H1 (cell line): Measurements from ENCODE around the gene TLK2. TPM values are rescaled to one million over a fixed set of nuclear protein-coding genes. Genes with fewer than 3 reads are reported as not detected.

ENCODE experiments used
- CTCF ChIA-PET: fragments of 300-600 bp; sonication (Branson Sonifier 250); formaldehyde crosslinking; loops from one replicate; lab custom pipeline; 2021; ENCODE audit not compliant: partially characterized antibody; lab: Charles Lee
- POLR2A ChIA-PET: fragments of 300-600 bp; sonication (Branson Sonifier 250); formaldehyde crosslinking; loops from one replicate; lab custom pipeline; 2021; ENCODE audit warnings: inconsistent platforms; ENCODE audit not compliant: partially characterized antibody; lab: Charles Lee
- DNase-seq, 2 experiments: peaks; one replicate each; pipeline versions ENCODE4 v3.0.0 to v3.0.0-alpha.2; 2010 to 2022; ENCODE audit warnings: low spot score in 2 of 2, low read depth in 1 of 2, mixed read lengths in 1 of 2
- FAIRE-seq: peaks from 2 replicates; lab custom pipeline; 2011; peaks lifted over from hg19 to GRCh38; lab: Jason Lieb, UNC
- H2AFZ ChIP-seq: 2 replicates; pipeline ENCODE4 v1.8.1; 2012; ENCODE audit warnings: low read length, inconsistent platforms
- H2AK5ac ChIP-seq: 2 replicates; pipeline ENCODE4 v1.6.1; 2013; ENCODE audit warnings: low read depth, low read length
- H2BK120ac ChIP-seq: replicated peaks from 2 replicates; pipeline ENCODE3; 2013; ENCODE audit warnings: low read depth, low read length, inconsistent platforms
- H2BK12ac ChIP-seq: 2 replicates; pipeline ENCODE4 v1.6.1; 2013; ENCODE audit warnings: low read depth, low read length
- H2BK15ac ChIP-seq: 2 replicates; pipeline ENCODE4 v1.6.1; 2013; ENCODE audit warnings: low read length
- H2BK20ac ChIP-seq: 2 replicates; pipeline ENCODE4 v1.6.1; 2013; ENCODE audit warnings: low read length
- H2BK5ac ChIP-seq: 2 replicates; pipeline ENCODE4 v1.6.1; 2013; ENCODE audit warnings: low read depth, low read length
- H3K14ac ChIP-seq: 2 replicates; pipeline ENCODE4 v1.6.1; 2013; ENCODE audit warnings: inconsistent platforms; ENCODE audit not compliant: insufficient read length
- H3K18ac ChIP-seq: 2 replicates; pipeline ENCODE4 v1.6.1; 2013; ENCODE audit warnings: low read length; ENCODE audit errors: extremely low read depth
- H3K23ac ChIP-seq: 2 replicates; pipeline ENCODE4 v1.6.1; 2013; ENCODE audit warnings: inconsistent platforms; ENCODE audit not compliant: insufficient read length
- H3K23me2 ChIP-seq: 2 replicates; pipeline ENCODE4 v1.6.1; 2013; ENCODE audit warnings: low read depth, low read length
- H3K27ac ChIP-seq: 2 replicates; pipeline ENCODE4 v1.6.1; 2011; ENCODE audit warnings: low read depth, low read length, inconsistent platforms
- H3K27me3 ChIP-seq, 4 experiments: replicated peaks in 1 of 4; 1 replicate in 1 of 4; 2 replicates in 3 of 4; pipeline versions ENCODE4 v1.6.1 to v1.8.1; 2011 to 2013; ENCODE audit warnings: low read length in 3 of 4, mild to moderate bottlenecking in 3 of 4, inconsistent platforms in 2 of 4, mixed read lengths in 2 of 4, moderate library complexity in 1 of 4; ENCODE audit not compliant: control insufficient read depth in 3 of 4, insufficient read depth in 3 of 4; ENCODE audit errors: extremely low read depth in 1 of 4
- H3K36me3 ChIP-seq, 4 experiments: 2 replicates each; pipeline versions ENCODE4 v1.6.1 to v1.8.1; 2011 to 2013; ENCODE audit warnings: mild to moderate bottlenecking in 4 of 4, low read length in 3 of 4, moderate library complexity in 2 of 4, control low read depth in 1 of 4, inconsistent platforms in 1 of 4; ENCODE audit not compliant: insufficient read depth in 4 of 4, control insufficient read depth in 2 of 4
- H3K4ac ChIP-seq: replicated peaks from 2 replicates; pipeline ENCODE3; 2013; ENCODE audit warnings: low read length, low read depth, mixed read lengths, inconsistent platforms; ENCODE audit not compliant: insufficient read length
- H3K4me1 ChIP-seq, 4 experiments: replicated peaks in 1 of 4; 1 replicate in 1 of 4; 2 replicates in 3 of 4; pipeline versions ENCODE4 v1.6.1 to v1.8.1; 2011 to 2013; ENCODE audit warnings: low read length in 3 of 4, inconsistent platforms in 2 of 4, mixed read lengths in 1 of 4; ENCODE audit not compliant: insufficient read depth in 4 of 4, control insufficient read depth in 3 of 4
- H3K4me2 ChIP-seq, 2 experiments: 2 replicates each; pipeline versions ENCODE4 v1.6.1 to v1.8.1; 2011 to 2013; ENCODE audit warnings: low read depth in 2 of 2, low read length in 2 of 2, control low read depth in 1 of 2, inconsistent platforms in 1 of 2, mild to moderate bottlenecking in 1 of 2; ENCODE audit not compliant: insufficient read depth in 1 of 2
- H3K4me3 ChIP-seq, 4 experiments: fragments of 200-600, 300-600 bp in 1 of 4; sonication (generic), shearing (Covaris generic), sonication (Bioruptor Twin) in 1 of 4; 2 replicates each; pipeline versions ENCODE4 v1.5.1 to v1.8.1; 2011 to 2016; ENCODE audit warnings: low read length in 4 of 4, low read depth in 3 of 4, control low read depth in 2 of 4, inconsistent platforms in 2 of 4, mild to moderate bottlenecking in 2 of 4, mixed read lengths in 1 of 4, moderate library complexity in 1 of 4; ENCODE audit not compliant: insufficient read depth in 2 of 4; ENCODE audit errors: extremely low read depth in 1 of 4
- H3K56ac ChIP-seq: replicated peaks from 2 replicates; pipeline ENCODE3; 2013; ENCODE audit warnings: low read depth, mild to moderate bottlenecking, mixed read lengths, low read length, inconsistent platforms; ENCODE audit not compliant: insufficient read length
- H3K79me1 ChIP-seq: 2 replicates; pipeline ENCODE4 v1.6.1; 2013; ENCODE audit warnings: low read depth, low read length, control low read depth
- H3K79me2 ChIP-seq, 2 experiments: 2 replicates each; pipeline versions ENCODE4 v1.6.1 to v1.8.1; 2012 to 2013; ENCODE audit warnings: low read length in 2 of 2, mild to moderate bottlenecking in 2 of 2, inconsistent platforms in 1 of 2; ENCODE audit not compliant: insufficient read depth in 2 of 2, control insufficient read depth in 1 of 2
- H3K9ac ChIP-seq, 4 experiments: replicated peaks in 1 of 4; 1 replicate in 1 of 4; 2 replicates in 3 of 4; pipeline versions ENCODE4 v1.6.1 to v1.8.1; 2011 to 2013; ENCODE audit warnings: low read depth in 3 of 4, low read length in 3 of 4, control low read depth in 2 of 4, mild to moderate bottlenecking in 2 of 4, moderate library complexity in 2 of 4, inconsistent platforms in 1 of 4; ENCODE audit errors: extremely low read depth in 1 of 4
- H3K9me3 ChIP-seq, 2 experiments: 2 replicates each; pipeline versions ENCODE4 v1.6.1 to v1.8.1; 2012 to 2013; ENCODE audit warnings: mild to moderate bottlenecking in 2 of 2, moderate library complexity in 2 of 2, control low read depth in 1 of 2, inconsistent platforms in 1 of 2, low read depth in 1 of 2, low read length in 1 of 2, mixed read lengths in 1 of 2; ENCODE audit not compliant: insufficient read depth in 2 of 2
- H4K20me1 ChIP-seq, 2 experiments: replicated peaks in 1 of 2; 2 replicates each; pipeline versions ENCODE3 to v1.8.1; 2011 to 2013; ENCODE audit warnings: inconsistent platforms in 2 of 2, low read length in 2 of 2, mild to moderate bottlenecking in 1 of 2; ENCODE audit not compliant: insufficient read depth in 2 of 2, control insufficient read depth in 1 of 2
- H4K5ac ChIP-seq: 2 replicates; pipeline ENCODE4 v1.6.1; 2013; ENCODE audit warnings: low read length, low read depth, mixed read lengths, inconsistent platforms; ENCODE audit not compliant: insufficient read length
- H4K8ac ChIP-seq: 2 replicates; pipeline ENCODE4 v1.8.0; 2013; ENCODE audit warnings: mild to moderate bottlenecking, moderate library complexity, low read length, inconsistent platforms; ENCODE audit not compliant: insufficient read depth; ENCODE audit errors: extremely low read depth
- H4K91ac ChIP-seq: replicated peaks from 2 replicates; pipeline ENCODE3; 2013; ENCODE audit warnings: low read length, mixed read lengths, inconsistent platforms; ENCODE audit not compliant: insufficient read length
- CHD1 ChIP-seq: IDR thresholded peaks from 2 replicates; pipeline ENCODE4 v1.6.1; 2012; ENCODE audit warnings: low read depth, low read length, improper control_type of control experiment
- RAD21 ChIP-seq, 2 experiments: IDR thresholded peaks in 1 of 2; conservative IDR thresholded peaks in 1 of 2; 2 replicates each; pipeline ENCODE4 v1.6.1; 2011; ENCODE audit warnings: low read depth in 2 of 2, low read length in 2 of 2, improper control_type of control experiment in 1 of 2, inconsistent platforms in 1 of 2, mild to moderate bottlenecking in 1 of 2, moderate library complexity in 1 of 2
- WGBS, 2 experiments: shearing (Covaris generic) in 1 of 2; methylation state at CpG; one replicate each; pipeline versions ENCODE4 v1.1.6 to v1.1.7; 2013 to 2015; ENCODE audit warnings: low lambda C conversion rate in 2 of 2, mixed read lengths in 2 of 2, inconsistent platforms in 1 of 2, low coverage in 1 of 2, missing lambda C conversion rate in 1 of 2; ENCODE audit not compliant: insufficient replicate concordance in 2 of 2, insufficient coverage in 1 of 2, insufficient read length in 1 of 2; ENCODE audit errors: extremely low coverage in 1 of 2, missing lambda C conversion rate in 1 of 2; 5-methylcytosine and 5-hydroxymethylcytosine counted together
- polyA plus RNA-seq, 7 experiments: library from polyadenylated mRNA; depleted of rRNA in 3 of 7; stranded (reverse) in 5 of 7; unstranded in 2 of 7; fragments of >200 nt in 5 of 7; fragments of 200-250 nt in 2 of 7; gene quantifications; 1 replicate in 5 of 7; 2 replicates in 1 of 7; 4 replicates in 1 of 7; pipeline versions ENCODE4 v1.2.1 to v1.2.3, GENCODE V29; 2011 to 2013; ENCODE audit warnings: missing spikeins in 2 of 7, mixed read lengths in 2 of 7
- total RNA-seq: library from RNA; stranded (reverse); fragmentation: NEBNext Ultra II Directional; extraction: Animal tissue kit (Norgen Biotek cat#: 25700); gene quantifications from 2 replicates; pipeline ENCODE4 v1.2.1, GENCODE V29; 2021

The TLK2 gene
- total and polyA plus RNA-seq, 2 of the 8 experiments (the other 6 are each of a cell fraction or from before 2014, with no cell fraction given) = 43.1 to 59.9 TPM

DNA sequence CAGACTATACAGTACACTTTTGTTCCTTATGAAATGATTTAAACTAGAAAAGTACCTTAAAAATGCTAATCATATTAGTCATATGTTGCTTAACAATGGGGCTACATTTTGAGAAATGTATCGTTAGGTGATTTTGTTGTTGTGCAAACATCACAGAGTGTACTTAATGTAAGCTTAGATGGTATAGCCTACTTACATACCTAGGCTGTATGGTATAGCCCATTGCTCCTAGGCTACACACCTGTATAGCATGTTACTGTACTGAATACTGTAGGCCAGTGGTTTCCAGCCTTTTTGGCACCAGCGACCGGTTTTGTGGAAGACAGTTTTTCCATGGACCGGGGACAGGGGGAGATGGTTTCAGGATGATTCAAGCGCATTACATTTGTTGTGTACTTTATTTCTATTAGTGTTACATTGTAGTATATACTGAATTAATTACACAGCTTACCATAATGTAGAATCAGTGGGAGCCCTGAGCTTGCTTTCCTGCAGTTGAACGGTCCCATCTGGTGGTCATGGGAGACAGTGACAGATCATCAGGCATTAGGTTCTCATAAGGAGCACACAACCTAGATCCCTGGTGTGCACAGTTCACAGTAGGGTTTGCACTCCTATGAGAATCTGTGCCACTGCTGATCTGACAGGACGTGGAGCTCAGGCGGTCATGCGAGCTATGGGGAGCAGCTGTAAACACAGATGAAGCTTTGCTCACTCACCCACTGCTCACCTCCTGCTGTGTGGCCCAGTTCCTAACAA, 113.9 kb downstream of the TLK2 start:
- POLR2A ChIA-PET = interaction anchor here (0.6 kb wide), 2 partner anchors 48 to 119 kb away, joined by 3 to 5 read pairs; no protein-coding TSS in a partner anchor
- Histone ChIP-seq H3K23me2 (no peaks in the 10 kb centered on the region), H3K27me3 (no peaks in the 10 kb centered on the region), H3K4me2 (no peak overlapping the region), H3K27ac (no peak overlapping the region), H2AK5ac (no peak overlapping the region), H4K5ac (no peak overlapping the region), H3K36me3 (peaks cover 2 to 32% (median 20%) of the 10 kb centered on the region in 4 experiments; a peak in 7 of 8 replicates), H2BK5ac (no peak overlapping the region), H2BK120ac (no peak overlapping the region), H3K79me1 (no peaks in the 10 kb centered on the region), H3K9me3 (no peaks in the 10 kb centered on the region; a peak in 1 of 4 replicates), H4K8ac (no peak overlapping the region), H2BK15ac (no peak overlapping the region), H2BK20ac (no peak overlapping the region), H2BK12ac (no peak overlapping the region), H4K91ac (no peak overlapping the region), H2AFZ (no peak overlapping the region)
- 95% methylated on average over 9 of the region's 9 CpGs; no CpG with 5 or more reads in 1 of the 2 experiments for WGBS, 2 experiments
- no peak for FAIRE-seq
- TF ChIP-seq CHD1 = no peak
- peak in 1 of 2 experiments; percentile 16; a peak in 1 of 4 replicates for TF ChIP-seq RAD21 (IDR thresholded peaks at IDR 0.05 in 1 of 2, conservative IDR thresholded peaks at IDR 0.05 in 1 of 2; ENCODE audit: low read depth in 2 of 2, low read length in 2 of 2)
- TF ChIP-seq, all 59 proteins: peak for 1
- DNase-seq = no peak
- no peak overlapping the region for H3K23ac ChIP-seq
- H3K79me2 ChIP-seq = no peaks in the 10 kb centered on the region
- H3K4ac ChIP-seq = no peak overlapping the region
- no peak overlapping the region for H3K56ac ChIP-seq
- no peak overlapping the region for H3K14ac ChIP-seq
- H3K9ac ChIP-seq = no peak overlapping the region
- no peaks in the 10 kb centered on the region for H4K20me1 ChIP-seq
- no peak overlapping the region for H3K4me3 ChIP-seq
- H3K18ac ChIP-seq = no peak overlapping the region
- no peaks in the 10 kb centered on the region for H3K4me1 ChIP-seq
- CTCF ChIA-PET = interaction anchor here (0.9 to 1.7 kb wide), 3 partner anchors 9 to 42 kb away, joined by 3 to 6 read pairs (median 4); no protein-coding TSS in a partner anchor
